HepG2 (cell line): ENCODE results near the gene TMEM87A. TPM values are rescaled to one million over a fixed set of nuclear protein-coding genes. Genes with fewer than 3 reads are reported as not detected.

Source experiments
- AGO1 ChIP-seq: fragments of 200-400 bp; formaldehyde crosslinking; IDR thresholded peaks from 2 replicates; pipeline ENCODE4 v1.6.1; 2017; ENCODE audit warnings: mild to moderate bottlenecking, low read depth, low read length, moderate library complexity; ENCODE audit not compliant: poor library complexity, severe bottlenecking
- BRD4 ChIP-seq: sonication (generic); formaldehyde crosslinking; IDR thresholded peaks from 2 replicates; pipeline ENCODE4 v1.4.0; 2020; ENCODE audit warnings: missing genetic modification reagents
- CBX5 ChIP-seq: sonication (generic); formaldehyde crosslinking; IDR thresholded peaks from 2 replicates; pipeline ENCODE4 v1.4.0; 2020; ENCODE audit warnings: missing genetic modification reagents, borderline replicate concordance
- CCDC6 ChIP-seq: sonication (generic); formaldehyde crosslinking; IDR thresholded peaks from 2 replicates; pipeline ENCODE4 v1.8.1; 2022; ENCODE audit warnings: mild to moderate bottlenecking, missing genetic modification reagents, moderate library complexity
- DMAP1 ChIP-seq: IDR thresholded peaks from 2 replicates; pipeline ENCODE4 v1.6.1; 2016
- DZIP1 ChIP-seq: sonication (generic); formaldehyde crosslinking; IDR thresholded peaks from 2 replicates; pipeline ENCODE4 v1.5.0; 2020; ENCODE audit warnings: mild to moderate bottlenecking, missing genetic modification reagents
- ELF4 ChIP-seq: sonication (generic); formaldehyde crosslinking; IDR thresholded peaks from 2 replicates; pipeline ENCODE4 v1.5.0; 2020; ENCODE audit warnings: missing genetic modification reagents, mild to moderate bottlenecking, moderate library complexity, borderline replicate concordance
- HINFP ChIP-seq: sonication (generic); formaldehyde crosslinking; IDR thresholded peaks from 2 replicates; pipeline ENCODE4 v1.4.0; 2020; ENCODE audit warnings: low read depth, mild to moderate bottlenecking, missing genetic modification reagents
- HNF1B ChIP-seq: sonication (generic); formaldehyde crosslinking; IDR thresholded peaks from 2 replicates; pipeline ENCODE4 v1.5.1; 2020; ENCODE audit warnings: mild to moderate bottlenecking, moderate library complexity, missing genetic modification reagents
- KDM5A ChIP-seq: fragments of 200-600 bp; sonication (generic); IDR thresholded peaks from 2 replicates; pipeline ENCODE4 v1.7.0; 2018; ENCODE audit warnings: antibody characterized with exemption, mild to moderate bottlenecking, low read length, borderline replicate concordance
- NR2F2 ChIP-seq: IDR thresholded peaks from 2 replicates; pipeline ENCODE4 v1.6.1; 2012; ENCODE audit warnings: low read depth, inconsistent platforms, borderline replicate concordance
- PCBP1 ChIP-seq: fragments of 200-400 bp; formaldehyde crosslinking; IDR thresholded peaks from 2 replicates; pipeline ENCODE4 v1.6.1; 2017; ENCODE audit warnings: mild to moderate bottlenecking, low read depth, low read length, borderline replicate concordance
- PCBP2 ChIP-seq: fragments of 200-400 bp; formaldehyde crosslinking; optimal IDR thresholded peaks from 2 replicates; pipeline ENCODE3; 2018; ENCODE audit warnings: low read length, low read depth; ENCODE audit not compliant: poor library complexity, severe bottlenecking
- REPIN1 ChIP-seq: sonication (generic); formaldehyde crosslinking; IDR thresholded peaks from 2 replicates; pipeline ENCODE4 v1.8.0; 2022; ENCODE audit warnings: missing genetic modification reagents, low read depth, mild to moderate bottlenecking, borderline replicate concordance
- SMC3 ChIP-seq: IDR thresholded peaks from 2 replicates; pipeline ENCODE4 v1.6.1; 2011; ENCODE audit warnings: low read length, improper control_type of control experiment
- SOX13 ChIP-seq, 3 experiments: fragments of 450-650 bp in 1 of 3; sonication (generic) in 1 of 3; formaldehyde crosslinking in 1 of 3; IDR thresholded peaks in 2 of 3; conservative IDR thresholded peaks in 1 of 3; 2 replicates each; pipeline versions ENCODE4 v1.5.0 to v1.6.1; 2016 to 2020; ENCODE audit warnings: antibody characterized with exemption in 1 of 3, mild to moderate bottlenecking in 1 of 3, missing compliant biosample characterization in 1 of 3, missing genetic modification reagents in 1 of 3, moderate library complexity in 1 of 3
- ZNF570 ChIP-seq: sonication (generic); formaldehyde crosslinking; IDR thresholded peaks from 2 replicates; pipeline ENCODE4 v1.4.0; 2020; ENCODE audit warnings: mild to moderate bottlenecking, missing genetic modification reagents, borderline replicate concordance
- ZNF709 ChIP-seq: sonication (generic); formaldehyde crosslinking; IDR thresholded peaks from 2 replicates; pipeline ENCODE4 v1.5.0; 2020; ENCODE audit warnings: mild to moderate bottlenecking, missing genetic modification reagents
- ZNF747 ChIP-seq: sonication (generic); formaldehyde crosslinking; IDR thresholded peaks from 2 replicates; pipeline ENCODE4 v1.8.1; 2023; ENCODE audit warnings: missing genetic modification reagents, mild to moderate bottlenecking, borderline replicate concordance
- ZNF83 ChIP-seq: sonication (generic); formaldehyde crosslinking; IDR thresholded peaks from 2 replicates; pipeline ENCODE4 v1.4.0; 2020; ENCODE audit warnings: missing genetic modification reagents, mild to moderate bottlenecking, borderline replicate concordance
- polyA plus RNA-seq, 8 experiments: library from polyadenylated mRNA; depleted of rRNA in 3 of 8; stranded (reverse) in 7 of 8; unstranded in 1 of 8; fragments of >200 nt; fragmentation: Illumina TruSeq in 4 of 8; extraction: Trizol in 4 of 8; gene quantifications; 2 replicates each; pipeline versions ENCODE4 v1.2.1 to v1.2.3, GENCODE V29; 2011 to 2016; ENCODE audit warnings: low read depth in 4 of 8, missing spikeins in 1 of 8, mixed read lengths in 1 of 8; ENCODE audit not compliant: insufficient read depth in 1 of 8
- total RNA-seq, 5 experiments: library from RNA; depleted of rRNA; stranded (reverse); fragments of >200 nt; fragmentation: Illumina TruSeq; extraction: Trizol; gene quantifications; 2 replicates each; pipeline ENCODE4 v1.2.3, GENCODE V29; 2016; ENCODE audit warnings: low read depth in 1 of 5

TMEM87A gene
- total and polyA plus RNA-seq, 2 of the 13 experiments (the other 11 are each of a cell fraction or from before 2014, with no cell fraction given) = 20.2 to 42.8 TPM

- 0 out of 2 replicates have a peak, but pooled peaks have one; percentile 72 for TF ChIP-seq HINFP (CRISPR knock-in tag)
- TF ChIP-seq CBX5 (CRISPR knock-in tag) = 0 out of 2 replicates have a peak, but pooled peaks have one; percentile 12
- TF ChIP-seq ZNF709 (CRISPR knock-in tag) = peak; percentile 49
- TF ChIP-seq ELF4 (CRISPR knock-in tag) = 0 out of 2 replicates have a peak, but pooled peaks have one; percentile 65
- TF ChIP-seq SOX13 (IDR thresholded peaks at IDR 0.05) = no peak
- no peak for TF ChIP-seq SOX13 (CRISPR knock-in tag; conservative IDR thresholded peaks at IDR 0.05 in 1 of 2, IDR thresholded peaks at IDR 0.05 in 1 of 2)
- TF ChIP-seq DMAP1 (CRISPR knock-in tag) = peak; percentile 76
- no peak for TF ChIP-seq ZNF83 (CRISPR knock-in tag)
- peak; percentile 49; the same call in 1 of the 2 replicates for TF ChIP-seq ZNF747 (CRISPR knock-in tag)
- TF ChIP-seq KDM5A = peak; percentile 88
- peak; percentile 41; the same call in 1 of the 2 replicates for TF ChIP-seq REPIN1
- no peak for TF ChIP-seq CCDC6
- TF ChIP-seq NR2F2 = no peak
- no peak for TF ChIP-seq ZNF570 (CRISPR knock-in tag)
- 0 out of 2 replicates have a peak, but pooled peaks have one; percentile 62 for TF ChIP-seq DZIP1 (CRISPR knock-in tag)
- peak; percentile 67 for TF ChIP-seq AGO1
- TF ChIP-seq SMC3 = no peak
- TF ChIP-seq PCBP1 = 0 out of 2 replicates have a peak, but pooled peaks have one; percentile 67
- no peak for TF ChIP-seq BRD4 (CRISPR knock-in tag)
- TF ChIP-seq HNF1B (CRISPR knock-in tag) = peak; percentile 76; the same call in 1 of the 2 replicates
- no peak for TF ChIP-seq PCBP2
Measured at GRCh38 chr15:42207674-42208579, 65.3 kb downstream of the TMEM87A start, which contains the start of gene VPS39 (continued).
